AG08395 (cell line): ENCODE measurements around the gene RASAL2.
"Not testable (repeated sequence)": the region's sequence is repeated elsewhere in the genome, so short reads cannot be mapped to it uniquely, and the experiment has no call there.

ENCODE experiments used
- DNase-seq: peaks from one replicate; pipeline ENCODE4 v3.0.0; 2012; ENCODE audit warnings: mixed read lengths, low spot score

Gene RASAL2

GRCh38 chr1:178494569-178494971 lies 400.7 kb downstream of the RASAL2 start:
- DNase-seq = no peak

GRCh38 chr1:178495158-178495557 lies 401.3 kb downstream of the RASAL2 start:
- DNase-seq = no peak

GRCh38 chr1:178495741-178496409 lies 402.0 kb downstream of the RASAL2 start:
- no peak for DNase-seq

- no peak for DNase-seq
These were observed 402.7 kb downstream of the RASAL2 start, which contains the start of gene CLEC20A for GRCh38 chr1:178496410-178497135. Gene CLEC20A (minus strand): TSS chr1:178496964. CDS start chr1:178496939, 25 bp downstream.

- no peak for DNase-seq
These were observed 404.1 kb downstream of the RASAL2 start for GRCh38 chr1:178497903-178498478.

- DNase-seq = no peak
These were observed 405.2 kb downstream of the RASAL2 start for GRCh38 chr1:178498896-178499675.

GRCh38 chr1:178500091-178500770 lies 406.3 kb downstream of the RASAL2 start:
- no peak for DNase-seq

GRCh38 chr1:178500936-178501554 lies 407.1 kb downstream of the RASAL2 start:
- no peak for DNase-seq

- peak; percentile 87 for DNase-seq
These were observed 407.9 kb downstream of the RASAL2 start for GRCh38 chr1:178501705-178502329.

GRCh38 chr1:178502330-178502714 lies 408.4 kb downstream of the RASAL2 start:
- no peak for DNase-seq

- DNase-seq = no peak
These were observed 409.0 kb downstream of the RASAL2 start for GRCh38 chr1:178502856-178503255.

GRCh38 chr1:178503316-178503715 lies 409.4 kb downstream of the RASAL2 start:
- not testable (repeated sequence) for DNase-seq

GRCh38 chr1:178503849-178504248 lies 409.9 kb downstream of the RASAL2 start:
- DNase-seq = no peak

- no peak for DNase-seq
These were observed 410.4 kb downstream of the RASAL2 start for GRCh38 chr1:178504286-178504685.

GRCh38 chr1:178506177-178506576 lies 412.3 kb downstream of the RASAL2 start:
- no peak for DNase-seq

- DNase-seq = no peak
These were observed 412.8 kb downstream of the RASAL2 start for GRCh38 chr1:178506669-178507068.

GRCh38 chr1:178509414-178510007 lies 415.6 kb downstream of the RASAL2 start:
- DNase-seq = no peak

- no peak for DNase-seq
These were observed 416.3 kb downstream of the RASAL2 start for GRCh38 chr1:178510155-178510554.

GRCh38 chr1:178512566-178513277 lies 418.8 kb downstream of the RASAL2 start, which contains the start of gene TEX35:
Gene TEX35 (plus strand): TSS chr1:178513109. CDS start chr1:178513189, 80 bp downstream.
- DNase-seq = no peak
